SK-N-MC (cell line): ENCODE results near the gene RYR2.

Source experiments
- DNase-seq: peaks from one replicate; pipeline ENCODE4 v3.0.0-alpha.2; 2011; ENCODE audit warnings: low read depth, low spot score
- H3K27ac ChIP-seq: fragments of 200-600 bp; sonication (generic); 2 replicates; pipeline ENCODE4 v1.5.1; 2016; ENCODE audit warnings: mixed run types
- H3K36me3 ChIP-seq: fragments of 200-600 bp; sonication (generic); 2 replicates; pipeline ENCODE4 v1.6.1; 2017; ENCODE audit warnings: antibody characterized with exemption, low read length, mixed read lengths; ENCODE audit not compliant: insufficient read depth
- H3K4me3 ChIP-seq: fragments of 200-600 bp; sonication (generic); 2 replicates; pipeline ENCODE4 v1.5.1; 2016
- H3K9ac ChIP-seq: fragments of 200-600 bp; sonication (generic); 2 replicates; pipeline ENCODE4 v1.8.0; 2017; ENCODE audit warnings: mixed run types, mixed read lengths; ENCODE audit not compliant: insufficient read length
- H3K9me3 ChIP-seq: fragments of 200-600 bp; sonication (generic); 2 replicates; pipeline ENCODE4 v1.6.1; 2017; ENCODE audit warnings: low read depth, mild to moderate bottlenecking, antibody characterized with exemption, low read length, moderate library complexity, mixed read lengths
- EZH2 ChIP-seq: fragments of 200-600 bp; sonication (generic); IDR thresholded peaks from one replicate; pipeline ENCODE4 v1.6.1; 2017; ENCODE audit warnings: antibody characterized with exemption
- FOXP2 ChIP-seq: optimal IDR thresholded peaks from 2 replicates; pipeline ENCODE3; 2011; ENCODE audit warnings: mild to moderate bottlenecking, moderate library complexity; ENCODE audit not compliant: insufficient read depth; ENCODE audit errors: extremely low read length, control extremely low read depth
- POLR2AphosphoS5 ChIP-seq: IDR thresholded peaks from 2 replicates; pipeline ENCODE4 v1.6.1; 2012; ENCODE audit warnings: mild to moderate bottlenecking, low read depth, low read length, borderline replicate concordance

RYR2 gene

DNA sequence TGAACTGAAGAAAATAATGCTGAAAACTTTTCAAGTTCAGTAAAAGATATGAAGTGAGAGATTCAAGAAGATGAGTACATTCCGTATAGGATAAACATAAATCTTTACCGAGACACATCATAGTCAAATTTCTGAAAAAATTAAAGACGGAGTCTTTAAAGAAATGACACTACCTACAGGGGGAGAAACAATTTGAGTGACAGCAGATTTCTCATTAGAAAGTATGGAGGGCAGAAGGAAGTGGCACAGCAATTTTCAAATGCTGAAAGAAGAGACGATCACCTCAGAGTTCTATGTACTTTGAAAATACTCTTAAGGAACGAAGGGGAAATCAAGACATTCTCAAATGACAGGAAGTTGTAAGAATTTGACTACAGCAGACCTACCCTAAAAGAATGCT lies 577.6 kb downstream of the RYR2 start:
- no peak for DNase-seq

DNA sequence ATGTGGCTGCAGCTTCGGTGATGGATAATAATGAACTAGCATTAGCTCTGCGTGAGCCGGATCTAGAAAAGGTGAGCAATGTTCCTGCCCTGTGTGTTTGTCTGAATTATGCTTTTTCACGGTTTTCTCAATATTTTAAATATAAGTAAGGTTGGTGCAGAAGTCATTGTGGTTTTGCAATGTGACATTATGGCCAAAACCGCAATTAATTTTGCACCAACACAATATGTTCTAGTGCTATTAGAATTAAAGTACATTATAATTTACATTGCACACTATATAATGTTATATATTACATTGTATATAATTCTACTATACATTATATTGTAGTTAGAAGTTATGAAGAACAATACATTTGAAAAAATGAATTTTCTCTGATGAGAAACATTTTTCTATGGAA lies 592.9 kb downstream of the RYR2 start:
- Histone ChIP-seq H3K36me3 (peaks cover 12% of the 10 kb centered on the region), H3K9ac (no peak overlapping the region), H3K9me3 (no peaks in the 10 kb centered on the region), H3K4me3 (no peak overlapping the region), H3K27ac (no peak overlapping the region)
- TF ChIP-seq POLR2AphosphoS5, result no peak
- no peak for TF ChIP-seq FOXP2
- no peak for TF ChIP-seq EZH2
- DNase-seq, result no peak

More for the DNA sequence above, 577.6 kb downstream of the RYR2 start:
- H3K36me3 ChIP-seq, result peaks cover 44% of the 10 kb centered on the region
- no peak overlapping the region for H3K27ac ChIP-seq
- no peak overlapping the region for H3K4me3 ChIP-seq
- H3K9me3 ChIP-seq, result peaks cover 11% of the 10 kb centered on the region
- TF ChIP-seq EZH2, result no peak
- no peak overlapping the region for H3K9ac ChIP-seq

DNA sequence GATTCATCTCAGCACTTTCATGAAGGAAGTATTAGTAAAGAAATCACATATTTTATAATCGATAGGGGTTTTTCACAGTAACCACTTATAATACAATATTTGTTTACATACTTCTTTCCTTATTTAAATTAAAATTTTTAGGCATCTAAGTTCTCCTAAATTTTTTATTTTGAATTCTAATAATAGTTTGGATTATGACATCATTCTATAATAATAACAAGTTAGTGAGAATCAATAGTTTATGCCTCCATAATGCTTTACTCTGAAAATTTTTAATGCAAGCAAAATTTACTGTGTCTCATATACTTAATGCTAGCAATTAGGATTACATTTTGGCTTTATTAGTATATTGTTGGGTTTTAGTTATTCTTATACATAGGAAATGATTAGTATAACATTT lies 596.6 kb downstream of the RYR2 start:
- H3K27ac ChIP-seq, result no peak overlapping the region
- no peak for TF ChIP-seq FOXP2
- no peak for TF ChIP-seq EZH2
- H3K9me3 ChIP-seq, result no peaks in the 10 kb centered on the region
- peaks cover 6% of the 10 kb centered on the region for H3K36me3 ChIP-seq
- H3K9ac ChIP-seq, result no peak overlapping the region
- no peak for DNase-seq
- H3K4me3 ChIP-seq, result no peak overlapping the region

DNA sequence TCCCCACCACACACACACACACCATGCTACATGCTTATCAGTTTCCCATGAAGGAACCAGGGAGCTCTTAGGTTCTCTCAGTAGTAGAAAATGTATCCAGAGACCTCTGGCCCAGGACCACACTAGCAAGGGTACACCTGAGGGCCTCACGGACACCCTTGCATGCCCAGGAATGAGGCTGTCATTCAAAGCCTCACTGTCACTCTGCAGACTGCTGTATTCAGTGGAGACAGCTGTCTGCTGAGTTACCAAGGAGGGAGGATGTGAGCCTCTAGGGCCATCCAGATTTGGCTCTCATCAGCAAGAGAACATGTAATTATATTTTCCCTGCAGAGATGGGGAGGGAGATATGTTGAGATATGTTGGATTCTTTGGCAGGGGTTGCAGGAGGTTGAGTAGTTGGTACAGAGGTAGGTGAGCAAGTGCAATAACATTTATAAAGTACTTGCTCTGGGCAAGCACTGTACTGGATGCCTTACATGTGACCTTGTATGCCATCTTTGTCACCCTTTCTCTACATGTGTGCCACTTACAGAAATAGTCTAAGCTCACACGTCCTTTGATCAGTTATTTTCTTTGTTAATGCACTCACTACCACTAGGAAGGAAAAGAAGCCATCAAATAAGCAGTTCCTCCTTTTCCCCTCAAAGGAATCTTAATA lies 598.2 kb downstream of the RYR2 start:
- no peak for DNase-seq
- Histone ChIP-seq H3K4me3 (no peak overlapping the region), H3K9me3 (no peaks in the 10 kb centered on the region), H3K9ac (no peak overlapping the region), H3K36me3 (peaks cover 3% of the 10 kb centered on the region; the same call in 1 of the 2 replicates), H3K27ac (no peak overlapping the region)
- TF ChIP-seq EZH2 (no peak), POLR2AphosphoS5 (no peak), FOXP2 (no peak)

DNA sequence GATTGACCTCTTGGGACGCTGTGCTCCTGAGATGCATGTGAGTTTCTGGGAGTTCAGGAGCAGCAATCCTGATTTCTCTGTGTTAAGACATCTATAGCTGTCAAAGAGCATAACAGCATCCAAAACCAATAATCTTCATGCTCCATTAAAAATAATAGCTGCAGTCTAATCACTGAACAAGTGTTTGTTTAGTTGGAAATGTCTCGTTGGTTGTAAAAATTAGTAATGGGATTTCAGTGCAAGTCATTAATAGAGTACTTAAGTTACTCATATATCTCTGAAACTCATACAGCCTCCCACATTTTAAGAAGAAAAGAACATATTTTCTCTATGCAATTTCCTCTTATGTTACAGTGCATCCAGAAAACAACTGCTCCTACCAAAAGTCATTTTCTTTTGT lies 599.0 kb downstream of the RYR2 start:
- Histone ChIP-seq H3K27ac (no peak overlapping the region), H3K4me3 (no peak overlapping the region), H3K9me3 (no peaks in the 10 kb centered on the region), H3K36me3 (peaks cover 3% of the 10 kb centered on the region; the same call in 1 of the 2 replicates), H3K9ac (no peak overlapping the region)
- TF ChIP-seq POLR2AphosphoS5 (no peak), EZH2 (no peak), FOXP2 (no peak)
- DNase-seq, result no peak

- H3K4me3 ChIP-seq, result no peak overlapping the region
- TF ChIP-seq POLR2AphosphoS5 (no peak), FOXP2 (no peak)
- H3K9ac ChIP-seq, result no peak overlapping the region
- no peaks in the 10 kb centered on the region for H3K9me3 ChIP-seq
- H3K36me3 ChIP-seq, result peaks cover 3% of the 10 kb centered on the region; the same call in 1 of the 2 replicates
- DNase-seq, result no peak
- H3K27ac ChIP-seq, result no peak overlapping the region
Measured at GRCh38 chr1:237650809-237651208, 608.8 kb downstream of the RYR2 start.

DNA sequence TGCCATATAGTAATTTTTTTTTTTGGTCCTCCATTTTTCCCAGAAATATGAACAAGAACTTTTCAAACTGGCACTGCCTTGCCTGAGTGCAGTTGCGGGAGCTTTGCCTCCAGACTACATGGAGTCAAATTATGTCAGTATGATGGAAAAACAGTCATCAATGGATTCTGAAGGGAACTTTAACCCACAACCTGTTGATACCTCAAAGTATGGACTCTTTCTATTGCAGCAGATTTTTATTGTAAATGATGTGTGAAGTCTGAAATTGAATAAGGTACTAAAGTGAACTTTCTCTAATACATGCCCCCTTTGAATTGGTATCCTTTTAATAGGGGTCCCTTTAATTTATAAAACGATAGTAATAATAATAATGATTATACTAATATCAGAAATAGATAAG lies 613.8 kb downstream of the RYR2 start:
- DNase-seq, result no peak
- H3K27ac ChIP-seq, result no peak overlapping the region
- H3K9me3 ChIP-seq, result no peaks in the 10 kb centered on the region
- no peak overlapping the region for H3K9ac ChIP-seq
- TF ChIP-seq EZH2, result no peak
- TF ChIP-seq FOXP2, result no peak
- no peak for TF ChIP-seq POLR2AphosphoS5
- no peaks in the 10 kb centered on the region for H3K36me3 ChIP-seq
- no peak overlapping the region for H3K4me3 ChIP-seq

GRCh38 chr1:237664348-237664747 lies 622.4 kb downstream of the RYR2 start:
- no peak for DNase-seq
- no peaks in the 10 kb centered on the region for H3K9me3 ChIP-seq
- TF ChIP-seq EZH2 (no peak), POLR2AphosphoS5 (no peak)
- no peak overlapping the region for H3K4me3 ChIP-seq
- no peak overlapping the region for H3K27ac ChIP-seq
- H3K36me3 ChIP-seq, result no peaks in the 10 kb centered on the region; the same call in 1 of the 2 replicates
- no peak overlapping the region for H3K9ac ChIP-seq

- H3K4me3 ChIP-seq, result no peak overlapping the region
- no peak overlapping the region for H3K9ac ChIP-seq
- no peak overlapping the region for H3K27ac ChIP-seq
- DNase-seq, result no peak
- TF ChIP-seq POLR2AphosphoS5 (no peak), FOXP2 (no peak), EZH2 (no peak)
- no peaks in the 10 kb centered on the region for H3K9me3 ChIP-seq
- H3K36me3 ChIP-seq, result no peaks in the 10 kb centered on the region
Measured at GRCh38 chr1:237670302-237670701, 628.3 kb downstream of the RYR2 start.

DNA sequence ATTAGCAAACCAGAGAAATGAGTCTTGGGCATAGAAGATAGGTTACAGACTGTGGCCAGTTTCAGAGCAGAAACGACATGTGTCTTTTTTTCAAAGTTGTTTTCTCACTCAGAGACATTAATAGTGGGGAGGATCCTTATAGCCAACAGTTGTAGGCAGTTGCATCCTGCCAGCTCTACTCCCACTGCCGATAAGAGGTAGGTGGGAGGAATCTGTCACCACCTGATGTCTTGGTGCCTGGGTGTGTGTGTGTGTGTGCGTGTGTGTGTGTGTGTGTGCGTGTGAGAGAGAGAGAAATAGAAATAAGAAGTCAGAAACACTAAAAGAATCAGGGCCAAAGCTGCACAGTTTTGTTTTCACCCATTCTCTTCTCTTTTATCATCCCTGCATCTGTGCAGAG lies 629.3 kb downstream of the RYR2 start:
- H3K36me3 ChIP-seq, result no peaks in the 10 kb centered on the region
- TF ChIP-seq EZH2, result no peak
- no peak for TF ChIP-seq FOXP2
- no peak for TF ChIP-seq POLR2AphosphoS5
- no peak overlapping the region for H3K9ac ChIP-seq
- no peak overlapping the region for H3K4me3 ChIP-seq
- no peak overlapping the region for H3K27ac ChIP-seq
- DNase-seq, result no peak
- H3K9me3 ChIP-seq, result no peaks in the 10 kb centered on the region
